ENCODE data around the gene UBTD1.

Gene UBTD1

GRCh38 chr10:97498841-97499560 is at the start of gene UBTD1:
UBTD1 (plus strand) TSS chr10:97498924; CDS start chr10:97499204, 280 bp downstream.
- ATAC-seq (ENCODE audit: low read depth): no peak
- Mint-ChIP-seq H3K4me1 (peaks cover 14% of the 10 kb centered on the region), H3K36me3 (no peaks in the 10 kb centered on the region), H3K27ac (peak within 1 kb of the TSS; percentile 88), H3K27me3 (peaks cover 10% of the 10 kb centered on the region), H3K4me3 (peak within 1 kb of the TSS; percentile 97), H3K9me3 (no peaks in the 10 kb centered on the region)
- peak in 1 of 2 donors; percentile 56 for DNase-seq (ENCODE audit: low spot score in 2 of 2)

- no peak overlapping the region for H3K4me3 Mint-ChIP-seq
- peaks cover 13% of the 10 kb centered on the region for H3K4me1 Mint-ChIP-seq
- DNase-seq (ENCODE audit: low spot score in 2 of 2): no peak
- no peaks in the 10 kb centered on the region for H3K9me3 Mint-ChIP-seq
- H3K27ac Mint-ChIP-seq: no peak overlapping the region
- no peaks in the 10 kb centered on the region for H3K27me3 Mint-ChIP-seq
- H3K36me3 Mint-ChIP-seq: peaks cover 6% of the 10 kb centered on the region
- ATAC-seq (ENCODE audit: low read depth): no peak
Measured at GRCh38 chr10:97450828-97451227, 47.9 kb upstream of the UBTD1 start.

- H3K36me3 Mint-ChIP-seq: peaks cover 6% of the 10 kb centered on the region
- no peak overlapping the region for H3K4me3 Mint-ChIP-seq
Measured at GRCh38 chr10:97451605-97452004, 47.1 kb upstream of the UBTD1 start.

GRCh38 chr10:97452352-97452751 is 46.4 kb upstream of the UBTD1 start:
- DNase-seq (ENCODE audit: low spot score in 2 of 2) (no peak), ATAC-seq (ENCODE audit: low read depth) (no peak)
- peaks cover 6% of the 10 kb centered on the region for H3K36me3 Mint-ChIP-seq
- no peaks in the 10 kb centered on the region for H3K27me3 Mint-ChIP-seq
- H3K27ac Mint-ChIP-seq: no peak overlapping the region
- H3K4me3 Mint-ChIP-seq: no peak overlapping the region
- H3K4me1 Mint-ChIP-seq: peaks cover 11% of the 10 kb centered on the region
- H3K9me3 Mint-ChIP-seq: no peaks in the 10 kb centered on the region

More at GRCh38 chr10:97451605-97452004, 47.1 kb upstream of the UBTD1 start:
- ATAC-seq (ENCODE audit: low read depth): no peak
- Mint-ChIP-seq H3K27me3 (no peaks in the 10 kb centered on the region), H3K27ac (no peak overlapping the region), H3K4me1 (peaks cover 11% of the 10 kb centered on the region), H3K9me3 (no peaks in the 10 kb centered on the region)
- DNase-seq (ENCODE audit: low spot score in 2 of 2): no peak

- DNase-seq (ENCODE audit: low spot score in 2 of 2) (no peak), ATAC-seq (ENCODE audit: low read depth) (no peak)
- H3K27me3 Mint-ChIP-seq: no peaks in the 10 kb centered on the region
- peak overlapping the region; percentile 59 for H3K27ac Mint-ChIP-seq
- no peaks in the 10 kb centered on the region for H3K9me3 Mint-ChIP-seq
- H3K36me3 Mint-ChIP-seq: peaks cover 16% of the 10 kb centered on the region
- no peak overlapping the region for H3K4me3 Mint-ChIP-seq
- H3K4me1 Mint-ChIP-seq: peaks cover 7% of the 10 kb centered on the region
Measured at GRCh38 chr10:97454330-97455036, 44.2 kb upstream of the UBTD1 start.

GRCh38 chr10:97456034-97456685 is 42.6 kb upstream of the UBTD1 start:
- peaks cover 19% of the 10 kb centered on the region for H3K36me3 Mint-ChIP-seq
- H3K4me3 Mint-ChIP-seq: no peak overlapping the region
- H3K27me3 Mint-ChIP-seq: no peaks in the 10 kb centered on the region
- no peaks in the 10 kb centered on the region for H3K9me3 Mint-ChIP-seq
- H3K4me1 Mint-ChIP-seq: no peaks in the 10 kb centered on the region
- ATAC-seq (ENCODE audit: low read depth) (no peak), DNase-seq (ENCODE audit: low spot score in 2 of 2) (no peak)
- H3K27ac Mint-ChIP-seq: peak overlapping the region; percentile 48

GRCh38 chr10:97456686-97457065 is 42.0 kb upstream of the UBTD1 start:
- ATAC-seq (ENCODE audit: low read depth) (no peak), DNase-seq (ENCODE audit: low spot score in 2 of 2) (no peak)
- H3K27me3 Mint-ChIP-seq: no peaks in the 10 kb centered on the region
- no peak overlapping the region for H3K4me3 Mint-ChIP-seq
- no peaks in the 10 kb centered on the region for H3K4me1 Mint-ChIP-seq
- no peaks in the 10 kb centered on the region for H3K9me3 Mint-ChIP-seq
- H3K36me3 Mint-ChIP-seq: peaks cover 21% of the 10 kb centered on the region
- H3K27ac Mint-ChIP-seq: peak overlapping the region; percentile 48

- Mint-ChIP-seq H3K27me3 (no peaks in the 10 kb centered on the region), H3K9me3 (no peaks in the 10 kb centered on the region), H3K36me3 (peaks cover 25% of the 10 kb centered on the region), H3K4me3 (no peak overlapping the region), H3K27ac (no peak overlapping the region), H3K4me1 (no peaks in the 10 kb centered on the region)
- DNase-seq (ENCODE audit: low spot score in 2 of 2): no peak
- ATAC-seq (ENCODE audit: low read depth): no peak
Measured at GRCh38 chr10:97459111-97459510, 39.6 kb upstream of the UBTD1 start.

GRCh38 chr10:97459933-97460332 is 38.8 kb upstream of the UBTD1 start:
- ATAC-seq (ENCODE audit: low read depth) (no peak), DNase-seq (ENCODE audit: low spot score in 2 of 2) (no peak)
- no peaks in the 10 kb centered on the region for H3K27me3 Mint-ChIP-seq
- peaks cover 26% of the 10 kb centered on the region for H3K36me3 Mint-ChIP-seq
- no peak overlapping the region for H3K27ac Mint-ChIP-seq
- H3K4me1 Mint-ChIP-seq: no peaks in the 10 kb centered on the region
- no peaks in the 10 kb centered on the region for H3K9me3 Mint-ChIP-seq
- no peak overlapping the region for H3K4me3 Mint-ChIP-seq

- no peak for DNase-seq (ENCODE audit: low spot score in 2 of 2)
- no peak overlapping the region for H3K4me3 Mint-ChIP-seq
- H3K27me3 Mint-ChIP-seq: no peaks in the 10 kb centered on the region
Measured at GRCh38 chr10:97462309-97462708, 36.4 kb upstream of the UBTD1 start.

GRCh38 chr10:97463363-97464132 is 35.2 kb upstream of the UBTD1 start:
- DNase-seq (ENCODE audit: low spot score in 2 of 2) (peak; percentile 35 to 38), ATAC-seq (ENCODE audit: low read depth) (peak; percentile 56)
- peak overlapping the region; percentile 17 for H3K27ac Mint-ChIP-seq

More at GRCh38 chr10:97462309-97462708, 36.4 kb upstream of the UBTD1 start:
- Mint-ChIP-seq H3K4me1 (no peaks in the 10 kb centered on the region), H3K9me3 (no peaks in the 10 kb centered on the region), H3K27ac (no peak overlapping the region), H3K36me3 (peaks cover 28% of the 10 kb centered on the region)
- no peak for ATAC-seq (ENCODE audit: low read depth)

GRCh38 chr10:97464226-97464625 is 34.5 kb upstream of the UBTD1 start:
- H3K4me1 Mint-ChIP-seq: no peaks in the 10 kb centered on the region
- peak overlapping the region; percentile 17 for H3K27ac Mint-ChIP-seq
- DNase-seq (ENCODE audit: low spot score in 2 of 2): no peak
- peaks cover 20% of the 10 kb centered on the region for H3K36me3 Mint-ChIP-seq
- no peak for ATAC-seq (ENCODE audit: low read depth)
- no peaks in the 10 kb centered on the region for H3K27me3 Mint-ChIP-seq
- no peaks in the 10 kb centered on the region for H3K9me3 Mint-ChIP-seq
- H3K4me3 Mint-ChIP-seq: no peak overlapping the region

More at GRCh38 chr10:97463363-97464132, 35.2 kb upstream of the UBTD1 start:
- no peaks in the 10 kb centered on the region for H3K27me3 Mint-ChIP-seq
- no peak overlapping the region for H3K4me3 Mint-ChIP-seq
- H3K4me1 Mint-ChIP-seq: no peaks in the 10 kb centered on the region
- peaks cover 25% of the 10 kb centered on the region for H3K36me3 Mint-ChIP-seq
- no peaks in the 10 kb centered on the region for H3K9me3 Mint-ChIP-seq

- DNase-seq (ENCODE audit: low spot score in 2 of 2): no peak
- H3K4me1 Mint-ChIP-seq: no peaks in the 10 kb centered on the region
- ATAC-seq (ENCODE audit: low read depth): no peak
- no peak overlapping the region for H3K4me3 Mint-ChIP-seq
- H3K27me3 Mint-ChIP-seq: no peaks in the 10 kb centered on the region
- no peak overlapping the region for H3K27ac Mint-ChIP-seq
- H3K9me3 Mint-ChIP-seq: no peaks in the 10 kb centered on the region
- peaks cover 16% of the 10 kb centered on the region for H3K36me3 Mint-ChIP-seq
Measured at GRCh38 chr10:97465982-97466381, 32.7 kb upstream of the UBTD1 start.

GRCh38 chr10:97466755-97467154 is 32.0 kb upstream of the UBTD1 start:
- Mint-ChIP-seq H3K4me1 (no peaks in the 10 kb centered on the region), H3K9me3 (no peaks in the 10 kb centered on the region), H3K36me3 (peaks cover 15% of the 10 kb centered on the region), H3K27ac (no peak overlapping the region), H3K4me3 (no peak overlapping the region), H3K27me3 (no peaks in the 10 kb centered on the region)
- DNase-seq (ENCODE audit: low spot score in 2 of 2) (no peak), ATAC-seq (ENCODE audit: low read depth) (no peak)

Measured in memory B cell (primary cell).